Loucy (cell line): ENCODE measurements around the gene MICU2.

Experiments used
- EZH2phosphoT487 ChIP-seq: fragments of 200-600 bp; IDR thresholded peaks from 2 replicates; pipeline ENCODE4 v1.6.1; 2018; ENCODE audit warnings: antibody characterized with exemption, mild to moderate bottlenecking, moderate library complexity, borderline replicate concordance
- TF ChIP-seq, protein P1 (sequence below): fragments of 200-600 bp; sonication (generic); conservative IDR thresholded peaks from 2 replicates; pipeline ENCODE4 v1.5.1; 2014; ENCODE audit warnings: mild to moderate bottlenecking, antibody characterized with exemption, low read length

DNA sequence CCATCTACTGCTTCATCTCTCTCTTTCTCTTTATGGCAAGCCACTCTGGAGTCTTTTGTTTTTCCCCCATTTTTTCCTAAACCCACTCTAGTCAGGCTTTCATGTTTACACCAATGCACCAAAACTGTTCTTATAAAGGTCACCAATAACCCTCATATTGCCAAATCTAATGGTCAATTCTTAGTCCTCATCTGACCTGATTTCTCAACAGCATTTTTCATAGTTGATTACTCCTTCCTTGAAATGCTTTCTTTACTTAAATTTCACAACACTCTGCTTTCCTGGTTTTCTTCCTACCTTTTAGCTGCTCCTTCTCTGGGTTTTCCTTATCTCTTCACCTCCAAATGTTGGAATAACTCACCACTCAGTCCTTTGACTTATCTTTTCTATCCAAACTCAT lies 47.9 kb downstream of the MICU2 start:
- TF ChIP-seq, protein P1, sequence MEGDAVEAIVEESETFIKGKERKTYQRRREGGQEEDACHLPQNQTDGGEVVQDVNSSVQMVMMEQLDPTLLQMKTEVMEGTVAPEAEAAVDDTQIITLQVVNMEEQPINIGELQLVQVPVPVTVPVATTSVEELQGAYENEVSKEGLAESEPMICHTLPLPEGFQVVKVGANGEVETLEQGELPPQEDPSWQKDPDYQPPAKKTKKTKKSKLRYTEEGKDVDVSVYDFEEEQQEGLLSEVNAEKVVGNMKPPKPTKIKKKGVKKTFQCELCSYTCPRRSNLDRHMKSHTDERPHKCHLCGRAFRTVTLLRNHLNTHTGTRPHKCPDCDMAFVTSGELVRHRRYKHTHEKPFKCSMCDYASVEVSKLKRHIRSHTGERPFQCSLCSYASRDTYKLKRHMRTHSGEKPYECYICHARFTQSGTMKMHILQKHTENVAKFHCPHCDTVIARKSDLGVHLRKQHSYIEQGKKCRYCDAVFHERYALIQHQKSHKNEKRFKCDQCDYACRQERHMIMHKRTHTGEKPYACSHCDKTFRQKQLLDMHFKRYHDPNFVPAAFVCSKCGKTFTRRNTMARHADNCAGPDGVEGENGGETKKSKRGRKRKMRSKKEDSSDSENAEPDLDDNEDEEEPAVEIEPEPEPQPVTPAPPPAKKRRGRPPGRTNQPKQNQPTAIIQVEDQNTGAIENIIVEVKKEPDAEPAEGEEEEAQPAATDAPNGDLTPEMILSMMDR: no peak
- no peak for TF ChIP-seq EZH2phosphoT487
